ENCODE data around the gene NEK3.

The NEK3 gene

GRCh38 chr13:52147225-52147624 lies 12.2 kb downstream of the NEK3 start:
- H3K27ac ChIP-seq (ENCODE audit: low read depth, low read length), result no peak overlapping the region
- H3K27me3 ChIP-seq (ENCODE audit: control insufficient read depth, insufficient read depth, low read length), result no peaks in the 10 kb centered on the region
- no peak overlapping the region for H3K9ac ChIP-seq (ENCODE audit: low read depth, low read length)
- H3K4me3 ChIP-seq (ENCODE audit: low read depth, low read length), result no peak overlapping the region
- H3K4me1 ChIP-seq (ENCODE audit: control insufficient read depth, insufficient read depth, low read length), result no peaks in the 10 kb centered on the region
- H3K36me3 ChIP-seq (ENCODE audit: control insufficient read depth, insufficient read depth, low read length), result peaks cover 24% of the 10 kb centered on the region
- H3K9me3 ChIP-seq (ENCODE audit: control insufficient read depth, insufficient read depth, low read length), result no peaks in the 10 kb centered on the region

- Histone ChIP-seq H3K36me3 (ENCODE audit: control insufficient read depth, insufficient read depth, low read length) (peaks cover 10% of the 10 kb centered on the region), H3K9me3 (ENCODE audit: control insufficient read depth, insufficient read depth, low read length) (no peaks in the 10 kb centered on the region), H3K4me3 (ENCODE audit: low read depth, low read length) (no peak overlapping the region), H3K27ac (ENCODE audit: low read depth, low read length) (no peak overlapping the region), H3K4me1 (ENCODE audit: control insufficient read depth, insufficient read depth, low read length) (no peaks in the 10 kb centered on the region), H3K9ac (ENCODE audit: low read depth, low read length) (no peak overlapping the region), H3K27me3 (ENCODE audit: control insufficient read depth, insufficient read depth, low read length) (no peaks in the 10 kb centered on the region)
Measured at GRCh38 chr13:52141299-52141698, 18.1 kb downstream of the NEK3 start.

GRCh38 chr13:52137489-52137888 lies 21.9 kb downstream of the NEK3 start:
- Histone ChIP-seq H3K4me3 (ENCODE audit: low read depth, low read length) (no peak overlapping the region), H3K27me3 (ENCODE audit: control insufficient read depth, insufficient read depth, low read length) (no peaks in the 10 kb centered on the region), H3K9ac (ENCODE audit: low read depth, low read length) (no peak overlapping the region), H3K4me1 (ENCODE audit: control insufficient read depth, insufficient read depth, low read length) (no peaks in the 10 kb centered on the region), H3K36me3 (ENCODE audit: control insufficient read depth, insufficient read depth, low read length) (peaks cover 28% of the 10 kb centered on the region), H3K9me3 (ENCODE audit: control insufficient read depth, insufficient read depth, low read length) (no peaks in the 10 kb centered on the region), H3K27ac (ENCODE audit: low read depth, low read length) (no peak overlapping the region)

GRCh38 chr13:52136763-52137162 lies 22.6 kb downstream of the NEK3 start:
- peaks cover 34% of the 10 kb centered on the region for H3K36me3 ChIP-seq (ENCODE audit: control insufficient read depth, insufficient read depth, low read length)
- H3K9me3 ChIP-seq (ENCODE audit: control insufficient read depth, insufficient read depth, low read length), result no peaks in the 10 kb centered on the region

GRCh38 chr13:52130641-52131040 lies 28.8 kb downstream of the NEK3 start:
- Histone ChIP-seq H3K36me3 (ENCODE audit: control insufficient read depth, insufficient read depth, low read length) (peaks cover 36% of the 10 kb centered on the region), H3K27ac (ENCODE audit: low read depth, low read length) (no peak overlapping the region), H3K27me3 (ENCODE audit: control insufficient read depth, insufficient read depth, low read length) (peaks cover 17% of the 10 kb centered on the region), H3K4me1 (ENCODE audit: control insufficient read depth, insufficient read depth, low read length) (no peaks in the 10 kb centered on the region; the same call in 1 of the 2 replicates), H3K4me3 (ENCODE audit: low read depth, low read length) (no peak overlapping the region), H3K9ac (ENCODE audit: low read depth, low read length) (no peak overlapping the region), H3K9me3 (ENCODE audit: control insufficient read depth, insufficient read depth, low read length) (no peaks in the 10 kb centered on the region)

More at GRCh38 chr13:52136763-52137162, 22.6 kb downstream of the NEK3 start:
- Histone ChIP-seq H3K9ac (ENCODE audit: low read depth, low read length) (no peak overlapping the region), H3K27me3 (ENCODE audit: control insufficient read depth, insufficient read depth, low read length) (no peaks in the 10 kb centered on the region), H3K4me1 (ENCODE audit: control insufficient read depth, insufficient read depth, low read length) (no peaks in the 10 kb centered on the region), H3K27ac (ENCODE audit: low read depth, low read length) (no peak overlapping the region), H3K4me3 (ENCODE audit: low read depth, low read length) (no peak overlapping the region)

GRCh38 chr13:52128714-52129700 lies 30.4 kb downstream of the NEK3 start, which contains the start of gene NEK5:
TSS of gene NEK5 (minus strand) at chr13:52129073. CDS start at chr13:52127482, 1,591 bp downstream.
- Histone ChIP-seq H3K27ac (ENCODE audit: low read depth, low read length) (no peak within 1 kb of the TSS), H3K4me1 (ENCODE audit: control insufficient read depth, insufficient read depth, low read length) (no peaks in the 10 kb centered on the region; the same call in 1 of the 2 replicates), H3K27me3 (ENCODE audit: control insufficient read depth, insufficient read depth, low read length) (peaks cover 17% of the 10 kb centered on the region), H3K4me3 (ENCODE audit: low read depth, low read length) (peak within 1 kb of the TSS; percentile 80), H3K36me3 (ENCODE audit: control insufficient read depth, insufficient read depth, low read length) (peaks cover 28% of the 10 kb centered on the region), H3K9ac (ENCODE audit: low read depth, low read length) (peak within 1 kb of the TSS; percentile 18), H3K9me3 (ENCODE audit: control insufficient read depth, insufficient read depth, low read length) (no peaks in the 10 kb centered on the region)

- Histone ChIP-seq H3K27ac (ENCODE audit: low read depth, low read length) (no peak overlapping the region), H3K4me1 (ENCODE audit: control insufficient read depth, insufficient read depth, low read length) (no peaks in the 10 kb centered on the region; the same call in 1 of the 2 replicates), H3K27me3 (ENCODE audit: control insufficient read depth, insufficient read depth, low read length) (peaks cover 17% of the 10 kb centered on the region), H3K9me3 (ENCODE audit: control insufficient read depth, insufficient read depth, low read length) (no peaks in the 10 kb centered on the region), H3K4me3 (ENCODE audit: low read depth, low read length) (peak overlapping the region; percentile 80), H3K9ac (ENCODE audit: low read depth, low read length) (no peak overlapping the region), H3K36me3 (ENCODE audit: control insufficient read depth, insufficient read depth, low read length) (peaks cover 20% of the 10 kb centered on the region)
Measured at GRCh38 chr13:52127783-52128702, 31.4 kb downstream of the NEK3 start.

- no peak overlapping the region for H3K27ac ChIP-seq (ENCODE audit: low read depth, low read length)
- peaks cover 13% of the 10 kb centered on the region for H3K36me3 ChIP-seq (ENCODE audit: control insufficient read depth, insufficient read depth, low read length)
- peaks cover 17% of the 10 kb centered on the region for H3K27me3 ChIP-seq (ENCODE audit: control insufficient read depth, insufficient read depth, low read length)
- no peak overlapping the region for H3K9ac ChIP-seq (ENCODE audit: low read depth, low read length)
- no peaks in the 10 kb centered on the region for H3K9me3 ChIP-seq (ENCODE audit: control insufficient read depth, insufficient read depth, low read length)
- H3K4me1 ChIP-seq (ENCODE audit: control insufficient read depth, insufficient read depth, low read length), result no peaks in the 10 kb centered on the region; the same call in 1 of the 2 replicates
- H3K4me3 ChIP-seq (ENCODE audit: low read depth, low read length), result no peak overlapping the region
Measured at GRCh38 chr13:52127378-52127777, 32.0 kb downstream of the NEK3 start.

GRCh38 chr13:52125547-52125946 lies 33.9 kb downstream of the NEK3 start:
- Histone ChIP-seq H3K27me3 (ENCODE audit: control insufficient read depth, insufficient read depth, low read length) (peaks cover 17% of the 10 kb centered on the region), H3K4me1 (ENCODE audit: control insufficient read depth, insufficient read depth, low read length) (no peaks in the 10 kb centered on the region; the same call in 1 of the 2 replicates), H3K9ac (ENCODE audit: low read depth, low read length) (no peak overlapping the region), H3K4me3 (ENCODE audit: low read depth, low read length) (no peak overlapping the region), H3K27ac (ENCODE audit: low read depth, low read length) (no peak overlapping the region), H3K9me3 (ENCODE audit: control insufficient read depth, insufficient read depth, low read length) (no peaks in the 10 kb centered on the region), H3K36me3 (ENCODE audit: control insufficient read depth, insufficient read depth, low read length) (no peaks in the 10 kb centered on the region)

- Histone ChIP-seq H3K27me3 (ENCODE audit: control insufficient read depth, insufficient read depth, low read length) (no peaks in the 10 kb centered on the region), H3K4me1 (ENCODE audit: control insufficient read depth, insufficient read depth, low read length) (no peaks in the 10 kb centered on the region), H3K4me3 (ENCODE audit: low read depth, low read length) (no peak overlapping the region), H3K27ac (ENCODE audit: low read depth, low read length) (no peak overlapping the region), H3K36me3 (ENCODE audit: control insufficient read depth, insufficient read depth, low read length) (no peaks in the 10 kb centered on the region), H3K9me3 (ENCODE audit: control insufficient read depth, insufficient read depth, low read length) (no peaks in the 10 kb centered on the region), H3K9ac (ENCODE audit: low read depth, low read length) (no peak overlapping the region)
Measured at GRCh38 chr13:52118595-52118994, 40.8 kb downstream of the NEK3 start.
